ENCODE measurements around the gene MB21D2. TPM values are rescaled to one million over a fixed set of nuclear protein-coding genes. Genes with fewer than 3 reads are reported as not detected.

Gene MB21D2
- total and polyA plus RNA-seq, 2 donors (not counting 1 experiment from before 2014, with no cell fraction given): 0.03 to 0.20 TPM

- Mint-ChIP-seq H3K9me3 (ENCODE audit: insufficient read depth) (no peaks in the 10 kb centered on the region), H3K27me3 (peaks cover 8% of the 10 kb centered on the region), H3K4me3 (no peak overlapping the region), H3K4me1 (peaks cover 8% of the 10 kb centered on the region), H3K27ac (no peak overlapping the region)
- Histone ChIP-seq H3K79me2 (ENCODE audit: control insufficient read depth, insufficient read depth, low read length) (no peaks in the 10 kb centered on the region), H3K4me2 (replicated peaks; ENCODE audit: low read depth, low read length, poor library complexity, severe bottlenecking) (no peak overlapping the region), H3K4me3 (ENCODE audit: control extremely low read depth in 1 of 5, extremely low read depth in 1 of 5, insufficient read depth in 1 of 5, low read depth in 2 of 5, low read length in 4 of 5) (no peak overlapping the region), H3K4me1 (ENCODE audit: control insufficient read depth in 2 of 2, insufficient read depth in 2 of 2, low read length in 2 of 2) (peaks cover 0 to 4% of the 10 kb centered on the region in 2 donors), H3K27me3 (replicated peaks in 1 of 4; ENCODE audit: control extremely low read depth in 1 of 4, control insufficient read depth in 3 of 4, insufficient read depth in 4 of 4, low read length in 3 of 4) (no peaks in the 10 kb centered on the region), H3K9me3 (ENCODE audit: control extremely low read depth in 1 of 3, control insufficient read depth in 2 of 3, insufficient read depth in 1 of 3, low read length in 2 of 3) (no peaks in the 10 kb centered on the region), H4K20me1 (ENCODE audit: control insufficient read depth, insufficient read depth, low read length, poor library complexity, severe bottlenecking) (no peaks in the 10 kb centered on the region), H2AFZ (ENCODE audit: insufficient read depth, low read depth, low read length, poor library complexity, severe bottlenecking) (no peak overlapping the region), H3K27ac (ENCODE audit: low read length in 2 of 2) (no peak overlapping the region), H3K36me3 (replicated peaks in 1 of 2; ENCODE audit: control extremely low read depth in 1 of 2, control insufficient read depth in 1 of 2, extremely low read depth in 1 of 2, insufficient read depth in 2 of 2, low read length in 1 of 2) (no peaks in the 10 kb centered on the region), H3K9ac (ENCODE audit: low read length) (no peak overlapping the region)
- ChIA-PET POLR2A (no interaction called here), CTCF (no interaction called here)
- no peak for DNase-seq
- ATAC-seq (ENCODE audit: low read depth): no peak
- WGBS (ENCODE audit: insufficient coverage): 93% methylated on average over 3 of the region's 5 CpGs
- intact Hi-C loops (cut with micrococcal nuclease): no loop called here
- TF ChIP-seq CTCF (IDR thresholded peaks at IDR 0.05) (no peak), EZH2 (IDR thresholded peaks at IDR 0.05; ENCODE audit: borderline replicate concordance, insufficient read depth, low read depth, low read length, poor library complexity, severe bottlenecking) (no peak)
These were observed 29.5 kb downstream of the MB21D2 start for GRCh38 chr3:192888190-192888589.

- H3K9me3 ChIP-seq (ENCODE audit: control extremely low read depth in 1 of 3, control insufficient read depth in 2 of 3, insufficient read depth in 1 of 3, low read length in 2 of 3): no peaks in the 10 kb centered on the region
- POLR2A ChIA-PET: no interaction called here
- 97% methylated on average over 5 of the region's 7 CpGs for WGBS (ENCODE audit: insufficient coverage)
- intact Hi-C loops (cut with micrococcal nuclease): no loop called here
- H3K4me3 Mint-ChIP-seq: no peak overlapping the region
- H3K79me2 ChIP-seq (ENCODE audit: control insufficient read depth, insufficient read depth, low read length): no peaks in the 10 kb centered on the region
- H3K4me1 Mint-ChIP-seq: peaks cover 3% of the 10 kb centered on the region
- no peak overlapping the region for H3K4me3 ChIP-seq (ENCODE audit: control extremely low read depth in 1 of 5, extremely low read depth in 1 of 5, insufficient read depth in 1 of 5, low read depth in 2 of 5, low read length in 4 of 5)
- no peaks in the 10 kb centered on the region for H4K20me1 ChIP-seq (ENCODE audit: control insufficient read depth, insufficient read depth, low read length, poor library complexity, severe bottlenecking)
- H3K9ac ChIP-seq (ENCODE audit: low read length): no peak overlapping the region
- H3K36me3 ChIP-seq (replicated peaks in 1 of 2; ENCODE audit: control extremely low read depth in 1 of 2, control insufficient read depth in 1 of 2, extremely low read depth in 1 of 2, insufficient read depth in 2 of 2, low read length in 1 of 2): no peaks in the 10 kb centered on the region
- H3K27me3 Mint-ChIP-seq: peaks cover 8% of the 10 kb centered on the region
- ATAC-seq (ENCODE audit: low read depth) (no peak), DNase-seq (no peak)
- H3K27ac ChIP-seq (ENCODE audit: low read length in 2 of 2): no peak overlapping the region
- no peaks in the 10 kb centered on the region for H3K4me1 ChIP-seq (ENCODE audit: control insufficient read depth in 2 of 2, insufficient read depth in 2 of 2, low read length in 2 of 2)
- H2AFZ ChIP-seq (ENCODE audit: insufficient read depth, low read depth, low read length, poor library complexity, severe bottlenecking): no peak overlapping the region
- CTCF ChIA-PET: no interaction called here
- H3K9me3 Mint-ChIP-seq (ENCODE audit: insufficient read depth): no peaks in the 10 kb centered on the region
- H3K27me3 ChIP-seq (replicated peaks in 1 of 4; ENCODE audit: control extremely low read depth in 1 of 4, control insufficient read depth in 3 of 4, insufficient read depth in 4 of 4, low read length in 3 of 4): no peaks in the 10 kb centered on the region
- H3K27ac Mint-ChIP-seq: no peak overlapping the region
- TF ChIP-seq EZH2 (IDR thresholded peaks at IDR 0.05; ENCODE audit: borderline replicate concordance, insufficient read depth, low read depth, low read length, poor library complexity, severe bottlenecking) (no peak), CTCF (IDR thresholded peaks at IDR 0.05) (no peak)
- H3K4me2 ChIP-seq (replicated peaks; ENCODE audit: low read depth, low read length, poor library complexity, severe bottlenecking): no peak overlapping the region
These were observed 30.0 kb downstream of the MB21D2 start for GRCh38 chr3:192887701-192888100.

All from B cell (primary cell).